GM12874 (cell line): Measurements from ENCODE around the gene BANK1.

Experiments
- CTCF ChIP-seq: IDR thresholded peaks from 2 replicates; pipeline ENCODE4 v1.5.1; 2011; ENCODE audit warnings: low read depth, mild to moderate bottlenecking, control low read depth, low read length, moderate library complexity; ENCODE audit not compliant: insufficient read depth

The BANK1 gene

GRCh38 chr4:101871962-101872676, 81.6 kb downstream of the BANK1 start:
- no peak for TF ChIP-seq CTCF

- TF ChIP-seq CTCF, result no peak
Measured at GRCh38 chr4:101885574-101885973, 95.0 kb downstream of the BANK1 start.

- TF ChIP-seq CTCF, result no peak
Measured at GRCh38 chr4:101886826-101887225, 96.3 kb downstream of the BANK1 start.

- TF ChIP-seq CTCF, result no peak
Measured at GRCh38 chr4:101888472-101888871, 97.9 kb downstream of the BANK1 start.

- no peak for TF ChIP-seq CTCF
Measured at GRCh38 chr4:101910786-101911373, 120.3 kb downstream of the BANK1 start.

DNA sequence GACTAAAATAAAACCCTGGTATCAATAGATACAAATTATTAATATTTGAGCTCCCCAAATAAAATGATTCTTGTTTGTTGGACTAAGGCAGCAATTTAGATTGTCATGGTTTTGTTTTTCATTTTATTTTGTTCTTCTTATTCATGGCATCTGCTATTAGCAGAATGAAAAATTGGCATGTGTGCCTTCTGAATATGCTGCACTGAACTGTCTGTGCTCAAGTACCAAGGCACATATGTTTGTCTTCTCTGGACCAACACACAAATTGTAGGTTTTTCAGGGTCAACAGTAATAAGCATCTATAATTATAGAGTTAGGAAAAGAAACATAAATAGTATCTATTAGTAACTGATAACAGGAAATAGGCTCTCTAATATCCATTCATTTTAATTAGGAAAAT, 121.1 kb downstream of the BANK1 start:
- no peak for TF ChIP-seq CTCF

DNA sequence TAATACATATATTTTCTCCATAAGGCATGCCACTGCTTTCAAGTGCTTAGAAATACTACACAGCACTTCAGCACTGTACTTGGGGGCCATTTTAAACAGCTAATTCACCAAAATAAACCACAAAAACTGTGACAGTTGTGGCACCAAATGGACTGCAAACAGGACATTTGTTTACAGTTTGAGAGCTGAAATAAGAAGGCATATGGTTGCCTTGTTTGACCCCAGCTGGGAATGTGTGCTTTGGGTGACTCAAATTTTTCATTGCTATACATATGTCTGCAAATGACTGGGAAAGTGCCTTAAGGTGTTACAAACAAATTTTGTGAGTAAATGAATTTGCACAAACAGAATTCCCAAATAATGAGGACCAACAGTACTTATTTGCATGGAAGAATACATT, 124.2 kb downstream of the BANK1 start:
- TF ChIP-seq CTCF, result no peak
